ENCODE results near the gene ACTMAP.

GRCh38 chr19:40700083-40700482 lies 50.2 kb downstream of the ACTMAP start:
- TF ChIP-seq REST (IDR thresholded peaks at IDR 0.05) (no peak), TAF1 (conservative IDR thresholded peaks at IDR 0.05) (no peak), CTCF (IDR thresholded peaks at IDR 0.05; ENCODE audit: low read depth, low read length, missing input control) (no peak), ATF3 (IDR thresholded peaks at IDR 0.05) (no peak), HNF4G (IDR thresholded peaks at IDR 0.05) (no peak), FOXA1 (IDR thresholded peaks at IDR 0.05) (no peak), FOXA2 (IDR thresholded peaks at IDR 0.05) (no peak), YY1 (IDR thresholded peaks at IDR 0.05) (no peak)

All from liver (tissue), 3 donors.